DMS153 (cell line): ENCODE data around the gene SLC48A1.

Source experiments
- DNase-seq: peaks from one replicate; lab custom pipeline; 2025; lab: John Stamatoyannopoulos, UW

SLC48A1 gene

GRCh38 chr12:47757840-47758583 is 15.0 kb upstream of the SLC48A1 start:
- DNase-seq = no peak

- DNase-seq = no peak
Measured at GRCh38 chr12:47758584-47758833, 14.5 kb upstream of the SLC48A1 start.

GRCh38 chr12:47758834-47759690 is 14.0 kb upstream of the SLC48A1 start, which contains the start of gene RAPGEF3:
Gene RAPGEF3 (minus strand): TSS chr12:47758880. CDS start chr12:47758556, 324 bp downstream.
- peak; percentile 24 for DNase-seq

GRCh38 chr12:47762850-47763465 is 10.1 kb upstream of the SLC48A1 start:
- no peak for DNase-seq

- no peak for DNase-seq
Measured at GRCh38 chr12:47763481-47764346, 9.3 kb upstream of the SLC48A1 start.

- DNase-seq = no peak
Measured at GRCh38 chr12:47766502-47767215, 6.4 kb upstream of the SLC48A1 start.

- peak; percentile 48 for DNase-seq
Measured at GRCh38 chr12:47767216-47767724, 5.8 kb upstream of the SLC48A1 start.

GRCh38 chr12:47768323-47768811 is 4.7 kb upstream of the SLC48A1 start:
- DNase-seq = no peak

- DNase-seq = no peak
Measured at GRCh38 chr12:47769234-47770085, 3.6 kb upstream of the SLC48A1 start.

- no peak for DNase-seq
Measured at GRCh38 chr12:47770086-47770726, 2.8 kb upstream of the SLC48A1 start.

GRCh38 chr12:47771304-47771703 is 1.7 kb upstream of the SLC48A1 start:
- DNase-seq = no peak

- DNase-seq = no peak
Measured at GRCh38 chr12:47772094-47772660, 861 bp upstream of the SLC48A1 start.

- no peak for DNase-seq
Measured at GRCh38 chr12:47772738-47773061, 338 bp upstream of the SLC48A1 start.

GRCh38 chr12:47773858-47774580 is 981 bp downstream of the SLC48A1 start:
- DNase-seq = no peak

- DNase-seq = no peak
Measured at GRCh38 chr12:47774663-47775062, 1.6 kb downstream of the SLC48A1 start.

- DNase-seq = no peak
Measured at GRCh38 chr12:47775100-47775911, 2.3 kb downstream of the SLC48A1 start.

GRCh38 chr12:47776471-47777143 is 3.6 kb downstream of the SLC48A1 start:
- no peak for DNase-seq
